HG02763 (cell line): ENCODE measurements around the gene JPH3.
"Not testable (repeated sequence)": the region's sequence is repeated elsewhere in the genome, so short reads cannot be mapped to it uniquely, and the experiment has no call there.

Experiments
- ATAC-seq: cut with Tn5 transposase; IDR thresholded peaks from one replicate; pipeline ENCODE4 v1.9.1; 2021; ENCODE audit warnings: mild to moderate bottlenecking, moderate library complexity; ENCODE audit not compliant: unreplicated experiment

The JPH3 gene

DNA sequence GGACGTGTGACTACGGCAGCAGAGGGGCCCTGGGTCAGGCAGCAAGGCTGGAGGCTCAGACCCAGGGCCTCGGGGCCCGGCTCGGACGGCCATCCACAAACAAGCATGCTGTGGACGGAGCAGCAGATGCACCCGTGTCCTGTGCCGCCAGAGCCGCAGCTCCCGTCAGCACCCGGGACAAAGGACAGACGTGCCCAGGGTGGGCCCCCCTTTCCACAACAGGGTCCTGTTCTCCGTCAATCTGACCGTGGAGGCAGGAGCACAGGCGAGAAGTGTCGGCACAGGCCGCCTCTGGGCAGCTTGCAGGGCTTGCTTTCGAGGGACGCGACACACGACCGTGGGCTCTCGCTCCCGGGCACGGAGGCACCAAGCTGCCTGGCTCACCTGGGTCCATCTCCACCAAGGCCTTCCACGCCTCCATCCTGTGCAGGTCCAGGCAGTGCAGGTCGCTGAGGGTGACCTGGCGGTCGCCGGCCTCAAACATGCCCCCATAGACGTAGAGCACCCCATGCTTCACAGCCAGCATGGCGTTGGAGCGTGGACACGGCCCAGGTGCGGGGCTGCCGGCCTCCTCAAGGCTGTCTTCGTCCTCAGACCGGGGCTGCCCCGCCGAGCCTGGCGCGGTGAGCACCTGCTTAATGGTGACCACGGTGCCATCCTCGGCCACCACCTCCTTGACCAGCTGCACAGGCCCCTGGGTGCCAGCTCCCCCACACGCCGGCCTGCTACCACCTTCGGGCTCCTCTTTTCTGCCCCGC is 106.8 kb downstream of the JPH3 start:
- no peak for ATAC-seq

DNA sequence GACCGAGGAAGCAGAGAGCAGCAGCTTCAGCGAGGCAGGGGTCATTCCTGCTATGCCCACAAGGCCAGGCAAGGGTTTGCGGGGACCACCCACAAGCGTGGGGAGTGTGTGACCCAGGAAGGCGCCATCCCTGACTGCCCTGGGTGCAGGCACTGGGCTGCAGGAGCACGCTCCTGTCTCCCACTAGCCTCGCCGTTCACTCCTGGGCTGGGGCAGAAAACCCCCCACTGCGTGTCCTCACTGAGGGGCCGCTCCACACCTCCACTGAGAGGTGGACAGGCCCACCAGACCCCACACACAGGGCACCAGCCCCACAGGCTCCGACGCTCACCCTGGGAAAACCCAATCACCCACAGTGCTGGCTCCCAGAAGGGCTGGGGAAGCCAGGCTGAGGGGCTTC is 107.4 kb downstream of the JPH3 start:
- no peak for ATAC-seq

DNA sequence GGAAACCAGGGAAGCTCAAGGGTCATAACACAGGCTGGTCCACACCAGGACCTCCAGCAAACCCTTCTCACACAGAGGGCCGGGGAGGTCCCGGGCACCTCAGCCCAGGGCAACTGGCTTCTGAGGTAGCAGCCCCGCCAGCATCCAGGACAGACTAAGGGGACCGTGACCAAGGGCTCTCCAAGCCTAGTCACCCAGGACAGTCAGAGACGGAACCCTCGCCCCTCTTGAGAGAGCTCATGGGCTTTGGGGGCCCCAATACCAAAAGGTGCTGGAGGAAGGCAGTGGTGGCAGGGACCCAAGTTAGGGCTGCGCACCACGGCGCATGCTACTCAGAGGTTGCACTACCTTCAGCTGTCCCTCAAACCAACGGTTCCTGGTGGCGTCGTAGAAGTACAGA is 108.6 kb downstream of the JPH3 start:
- ATAC-seq, result no peak

DNA sequence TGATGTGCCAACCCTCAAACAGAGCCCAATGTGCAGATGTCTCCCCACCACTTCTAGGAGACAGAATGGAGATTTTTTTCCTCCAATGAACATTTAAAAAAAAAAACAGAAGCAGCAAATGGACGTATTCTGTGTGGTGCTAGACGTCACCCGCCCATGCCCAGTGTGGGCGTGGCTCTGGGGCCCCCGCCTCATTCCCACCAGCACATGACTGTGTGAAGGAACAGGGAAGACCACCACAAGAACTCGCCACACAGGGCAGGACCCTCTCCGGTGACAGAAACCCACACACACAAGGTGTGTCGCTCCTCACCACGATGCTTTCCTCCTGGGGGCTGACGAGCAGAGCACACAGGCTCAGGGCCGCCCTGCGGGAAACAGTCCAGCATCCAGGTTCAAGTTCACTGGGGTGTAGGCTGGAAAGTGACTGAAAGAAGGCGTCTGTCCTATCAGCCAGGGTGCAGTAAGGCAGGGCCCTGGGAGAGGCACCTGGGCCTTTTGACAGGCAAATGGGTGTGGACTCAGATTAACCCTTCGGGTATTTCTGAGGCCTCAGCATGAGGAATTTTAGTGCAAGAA is 110.0 kb downstream of the JPH3 start:
- no peak for ATAC-seq

DNA sequence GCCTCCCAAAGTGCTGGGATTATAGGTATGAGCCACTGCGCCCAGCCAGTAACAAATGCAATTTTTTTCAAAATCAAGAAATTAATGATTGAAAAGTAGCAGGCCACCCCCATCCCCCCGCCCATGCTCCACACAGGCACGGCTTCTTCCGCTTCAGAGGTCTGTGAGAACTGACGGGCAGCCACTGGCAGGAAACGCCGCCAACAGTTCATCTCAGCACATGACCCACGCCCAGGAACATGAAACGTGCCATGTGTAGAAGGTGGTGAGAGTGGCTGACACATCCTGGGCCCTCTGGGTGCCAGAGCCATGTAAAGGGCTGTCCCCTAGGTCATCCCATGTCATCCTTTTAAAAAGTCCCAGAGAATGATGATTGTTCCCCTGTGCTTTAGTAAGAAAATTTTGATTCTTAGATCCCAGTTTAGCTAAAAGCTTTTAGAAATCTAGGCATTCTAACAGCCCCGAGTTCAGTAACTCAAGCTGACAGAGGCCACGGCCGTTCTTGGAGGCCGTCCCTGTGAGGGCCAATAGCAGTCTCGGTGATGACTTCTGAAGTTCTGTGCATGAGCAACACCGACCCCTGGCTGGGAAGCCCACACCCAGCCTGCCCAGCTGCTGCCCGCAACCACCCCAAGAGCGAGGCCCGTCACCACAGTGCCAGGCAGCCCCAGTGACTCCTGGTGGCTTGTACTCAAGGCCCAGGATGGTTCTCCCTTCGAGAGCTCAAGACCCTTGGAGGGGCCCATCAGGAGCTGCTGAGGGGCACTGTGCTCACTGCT is 111.3 kb downstream of the JPH3 start:
- ATAC-seq, result no peak

DNA sequence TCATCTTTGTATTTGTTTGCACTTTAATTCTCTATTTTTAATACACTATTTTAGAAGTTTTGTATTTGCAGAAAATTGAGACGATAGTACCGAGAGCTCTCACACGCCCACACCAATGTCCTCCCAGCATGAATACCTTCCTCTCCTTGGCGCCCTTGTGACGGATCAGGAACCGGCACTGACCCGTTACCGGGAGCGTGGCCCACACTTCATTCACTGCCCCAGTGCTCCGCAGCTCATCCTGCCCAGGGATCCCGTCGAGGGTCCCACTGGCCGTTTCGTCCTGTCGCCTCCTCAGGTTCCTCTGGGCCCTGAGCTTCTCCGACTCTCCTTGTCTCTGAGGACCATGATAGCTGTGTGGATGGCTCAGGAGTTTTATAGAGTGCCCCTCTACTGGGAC is 112.9 kb downstream of the JPH3 start:
- no peak for ATAC-seq

DNA sequence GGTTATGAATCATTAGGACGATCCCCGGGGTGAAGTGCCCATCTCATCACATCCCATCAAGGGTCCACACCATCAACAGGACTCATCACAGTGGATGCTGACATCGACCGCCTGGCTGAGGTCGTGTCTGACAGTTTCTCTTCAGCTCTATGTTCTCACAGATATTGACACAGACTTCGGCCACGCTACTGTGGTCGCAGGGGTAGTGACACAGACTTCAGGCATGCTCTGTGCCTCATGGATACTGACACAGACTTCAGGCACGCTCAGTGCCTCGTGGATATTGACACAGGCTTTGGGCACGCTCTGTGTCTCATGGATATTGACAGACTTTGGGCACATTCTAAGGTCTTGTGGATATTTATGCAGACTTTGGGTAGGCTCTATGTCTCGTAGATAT is 113.3 kb downstream of the JPH3 start:
- no peak for ATAC-seq

DNA sequence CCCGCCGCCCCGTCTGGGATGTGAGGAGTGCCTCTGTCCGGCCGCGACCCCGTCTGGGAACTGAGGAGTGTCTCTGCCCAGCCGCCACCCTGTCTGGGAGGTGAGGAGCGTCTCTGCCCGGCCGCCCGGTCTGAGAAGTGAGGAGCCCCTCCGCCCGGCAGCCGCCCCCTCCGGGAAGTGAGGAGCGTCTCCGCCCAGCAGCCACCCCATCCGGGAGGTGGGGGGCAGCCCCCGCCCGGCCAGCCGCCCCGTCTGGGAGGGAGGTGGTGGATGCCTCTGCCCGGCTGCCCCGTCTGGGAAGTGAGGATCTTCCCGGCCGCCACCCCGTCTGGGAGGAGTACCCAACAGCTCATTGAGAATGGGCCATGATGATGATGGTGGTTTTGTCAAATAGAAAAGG is 116.5 kb downstream of the JPH3 start:
- ATAC-seq, result not testable (repeated sequence)

DNA sequence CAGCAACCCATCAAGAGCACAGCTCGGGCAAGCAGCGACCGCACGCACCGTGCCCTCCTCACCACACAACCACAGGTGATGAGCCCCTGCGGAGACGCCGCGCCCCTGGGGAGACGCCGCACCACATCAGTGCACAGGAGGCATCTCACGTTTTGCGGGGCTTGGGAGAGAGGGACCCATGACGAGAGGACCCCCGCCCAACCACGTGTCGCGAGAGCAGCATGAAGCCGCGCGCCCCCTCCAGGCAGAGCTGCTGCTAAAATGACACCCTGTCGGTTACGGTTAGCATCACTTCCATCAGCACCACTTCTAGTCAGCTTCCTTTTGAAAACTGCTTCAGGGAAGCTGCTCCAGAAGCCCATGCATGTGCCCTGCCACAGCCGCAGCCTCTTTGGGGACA is 118.1 kb downstream of the JPH3 start:
- no peak for ATAC-seq

DNA sequence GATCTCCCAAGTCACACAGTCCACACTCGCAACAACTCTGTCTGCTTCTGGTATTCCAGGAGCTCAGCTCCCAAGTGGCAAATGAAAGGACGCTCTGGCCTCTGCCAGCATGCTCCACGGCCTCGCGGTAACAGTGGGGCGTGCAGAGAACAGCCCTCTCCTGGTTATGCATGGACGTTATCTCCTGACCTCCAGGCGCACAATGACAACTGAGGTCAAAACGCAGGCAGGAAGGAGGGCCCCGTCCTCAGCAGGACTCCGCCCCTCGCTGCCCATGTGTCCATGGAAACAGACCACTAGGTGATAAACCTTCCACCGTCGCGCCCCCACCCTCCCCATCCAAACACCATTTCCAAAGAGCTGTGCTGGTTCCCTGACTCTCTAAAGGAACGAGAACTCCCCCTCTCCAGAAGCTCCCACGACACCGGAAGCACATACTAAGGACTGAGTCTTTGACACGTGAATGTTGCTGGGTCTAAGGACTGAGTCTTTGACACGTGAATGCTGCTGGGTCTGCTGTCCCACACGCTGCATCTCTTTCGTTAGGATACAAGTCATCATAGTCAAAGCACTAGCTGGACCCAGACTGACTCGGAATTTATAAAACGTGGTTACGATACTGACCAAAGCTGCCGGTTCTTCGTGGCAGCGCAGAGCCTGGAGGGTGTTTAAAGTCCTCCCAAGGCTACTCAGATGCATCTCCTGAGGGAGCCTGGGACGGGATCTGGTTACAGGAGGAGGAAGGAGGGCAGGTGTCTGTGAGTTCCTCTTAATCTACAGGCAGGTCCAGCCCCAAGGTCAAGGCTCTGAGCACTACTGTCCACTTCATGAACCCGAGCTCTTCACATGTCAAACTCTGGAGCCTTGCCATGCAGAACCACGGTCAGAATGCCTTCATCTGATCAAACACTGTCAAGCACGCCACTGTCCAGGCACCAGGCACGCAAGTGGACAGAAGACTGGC is 119.6 kb downstream of the JPH3 start:
- ATAC-seq, result no peak

DNA sequence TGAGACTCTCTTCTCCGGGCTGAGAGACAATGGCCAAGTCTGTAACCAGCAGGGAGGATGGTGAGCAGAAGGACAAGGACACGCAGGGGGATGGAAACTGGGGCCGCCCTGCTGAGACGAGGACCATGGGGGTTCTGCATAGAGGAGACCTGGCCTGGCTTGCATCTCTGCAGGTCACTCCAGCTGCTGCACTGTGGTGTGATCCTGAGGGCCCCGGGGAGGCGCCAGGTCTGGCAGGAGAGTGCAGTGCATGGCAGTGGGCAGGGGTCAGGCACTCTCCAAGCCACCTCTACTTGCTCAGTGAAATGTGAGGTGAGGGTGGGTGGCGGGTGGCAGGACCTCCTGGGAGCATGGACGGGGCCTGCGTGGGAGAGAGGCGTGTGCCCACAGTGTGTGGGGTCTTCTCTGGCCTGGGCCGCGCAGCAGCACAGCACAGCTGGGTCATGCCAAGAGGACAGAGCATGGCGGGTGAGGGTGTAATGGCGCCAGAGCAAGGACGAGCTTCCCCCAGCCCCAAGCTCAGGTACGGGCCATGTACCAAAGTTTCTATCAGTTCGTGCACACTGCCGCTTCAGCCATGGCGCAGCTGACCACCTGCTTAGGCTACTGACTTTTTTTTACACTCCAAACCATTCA is 120.4 kb downstream of the JPH3 start:
- no peak for ATAC-seq

DNA sequence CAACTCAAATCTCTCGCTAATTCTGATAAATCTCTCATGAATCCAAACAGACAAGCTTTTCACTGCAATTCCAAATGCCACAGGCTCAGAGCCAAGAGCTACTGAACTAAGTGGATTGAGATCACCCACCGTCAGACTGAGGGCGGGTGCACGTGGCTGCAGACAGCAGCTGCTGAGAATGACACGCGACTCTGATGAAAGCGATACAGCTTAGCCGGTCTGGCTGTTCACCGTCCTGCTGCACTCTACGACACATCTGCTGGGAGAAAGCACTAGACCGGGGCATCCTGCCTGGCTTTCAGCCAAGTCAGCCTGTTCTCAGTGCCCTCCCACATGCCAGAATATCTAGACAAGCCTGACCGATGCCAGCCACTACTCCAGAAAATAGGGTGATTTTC is 120.9 kb downstream of the JPH3 start:
- ATAC-seq, result no peak

DNA sequence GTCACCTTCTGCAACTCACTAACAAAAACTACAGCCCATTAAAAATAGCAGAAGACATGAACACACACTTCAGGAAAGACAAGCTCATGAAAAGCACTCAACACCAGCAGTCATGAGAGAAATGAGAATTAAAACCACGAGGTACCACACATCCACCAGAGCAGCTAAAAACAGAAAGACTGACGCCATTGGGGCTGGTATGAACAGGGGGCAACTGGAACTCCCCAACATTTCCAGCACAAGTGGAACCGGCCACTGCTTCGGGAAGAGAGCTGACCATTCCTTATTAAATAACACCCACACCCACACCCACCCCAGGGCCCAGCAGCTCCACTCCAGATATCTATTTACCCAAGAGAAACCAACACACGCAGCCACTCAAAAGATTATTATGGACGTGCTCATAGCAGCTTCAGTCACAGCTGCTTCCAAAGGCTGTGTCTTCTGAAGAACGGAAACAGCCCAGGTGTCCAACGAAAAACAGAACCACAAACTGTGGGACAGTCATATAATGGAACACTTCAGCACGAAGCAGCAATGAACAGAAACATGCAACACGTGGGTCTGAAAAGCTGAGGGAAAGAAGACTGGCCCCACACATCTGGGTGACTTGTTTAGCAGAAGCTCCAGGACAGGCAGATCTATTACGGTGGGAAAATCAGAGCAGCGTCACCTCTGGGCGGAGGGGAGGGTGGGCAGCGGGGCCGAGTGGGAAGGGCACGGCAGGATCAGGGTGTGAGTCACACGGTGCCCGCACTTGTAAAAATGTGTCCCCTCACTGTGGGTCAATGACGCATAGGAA is 122.4 kb downstream of the JPH3 start:
- no peak for ATAC-seq

DNA sequence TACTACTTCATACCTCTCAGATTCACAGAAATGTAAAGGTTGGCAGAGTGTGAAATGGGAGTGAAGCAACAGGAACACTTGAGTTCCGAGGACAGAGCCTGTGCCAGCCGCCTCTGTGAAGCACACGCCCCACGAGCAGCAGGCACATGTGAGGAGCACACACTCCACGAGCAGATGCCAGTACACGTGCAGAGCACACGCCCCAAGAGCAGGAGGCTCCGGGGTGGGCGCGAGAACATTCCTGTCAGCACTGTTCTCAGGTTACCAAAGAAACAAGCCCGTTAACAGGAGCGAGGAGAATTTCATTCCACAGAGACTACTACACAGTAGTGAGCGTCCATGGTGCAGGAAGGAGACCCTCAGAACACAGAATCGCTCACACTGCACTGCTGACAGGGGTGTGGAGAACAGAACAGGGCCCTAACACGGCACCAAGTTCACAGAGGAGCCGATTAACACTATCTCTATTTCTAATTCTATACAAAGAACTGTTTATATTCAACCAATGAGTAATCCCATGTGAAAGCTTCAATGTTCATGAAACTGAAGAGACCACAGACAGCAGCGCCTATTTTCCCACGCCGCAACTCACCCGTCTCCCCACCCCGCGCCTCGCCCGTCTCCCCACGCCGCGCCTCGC is 123.4 kb downstream of the JPH3 start:
- no peak for ATAC-seq

DNA sequence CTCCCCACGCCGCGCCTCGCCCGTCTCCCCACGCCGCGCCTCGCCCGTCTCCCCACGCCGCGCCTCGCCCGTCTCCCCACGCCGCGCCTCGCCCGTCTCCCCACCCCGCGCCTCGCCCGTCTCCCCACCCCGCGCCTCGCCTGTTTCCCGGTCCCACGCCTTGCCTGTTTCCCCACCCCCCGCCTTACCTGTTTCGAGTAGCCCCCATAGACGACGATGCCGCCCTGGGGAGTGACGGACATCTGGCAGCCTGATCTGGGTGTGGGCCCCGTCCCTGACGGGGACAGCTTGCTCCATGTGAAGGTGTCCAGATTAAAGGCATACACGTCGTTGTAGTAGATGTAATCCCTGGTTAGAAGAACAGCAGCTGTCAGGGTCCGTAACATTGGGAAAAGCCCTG is 124.3 kb downstream of the JPH3 start:
- ATAC-seq, result not testable (repeated sequence)

DNA sequence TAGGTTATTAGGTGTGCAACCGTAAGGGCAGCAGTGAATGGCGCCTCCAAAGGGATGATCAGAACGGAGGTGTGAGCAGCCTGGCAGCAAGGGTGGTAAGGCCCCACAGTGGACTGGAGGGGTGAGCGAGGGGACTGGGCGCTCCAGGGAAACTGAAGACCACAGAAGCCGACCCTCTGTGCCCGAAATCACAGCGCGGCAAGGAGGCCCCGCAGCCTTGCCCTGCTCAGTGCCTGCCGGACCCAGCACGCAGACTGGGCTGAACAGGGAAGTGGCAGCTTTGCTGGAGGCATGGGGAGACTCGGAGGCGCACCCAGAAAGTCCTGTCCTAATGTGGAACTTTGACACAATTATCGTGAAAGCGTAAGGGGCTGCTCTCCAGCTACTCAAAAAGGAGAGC is 125.0 kb downstream of the JPH3 start:
- no peak for ATAC-seq

DNA sequence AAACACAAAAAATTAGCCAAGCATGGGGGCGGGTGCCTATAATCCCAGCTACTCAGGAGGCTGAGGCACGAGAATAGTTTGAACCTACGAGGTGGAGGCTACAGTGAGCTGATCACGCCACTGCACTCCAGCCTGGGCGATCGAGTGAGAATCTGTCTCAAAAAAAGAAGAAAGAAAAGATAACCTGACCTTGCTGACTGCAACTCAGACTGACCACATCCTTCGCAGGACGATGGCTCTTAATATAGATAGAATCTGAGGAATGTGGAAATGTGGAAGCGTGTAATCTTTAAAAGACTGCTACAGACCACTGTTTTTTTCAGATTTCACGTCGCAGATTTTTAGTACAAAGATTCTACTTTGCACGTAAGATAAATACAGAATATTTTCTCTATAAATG is 125.7 kb downstream of the JPH3 start:
- no peak for ATAC-seq

DNA sequence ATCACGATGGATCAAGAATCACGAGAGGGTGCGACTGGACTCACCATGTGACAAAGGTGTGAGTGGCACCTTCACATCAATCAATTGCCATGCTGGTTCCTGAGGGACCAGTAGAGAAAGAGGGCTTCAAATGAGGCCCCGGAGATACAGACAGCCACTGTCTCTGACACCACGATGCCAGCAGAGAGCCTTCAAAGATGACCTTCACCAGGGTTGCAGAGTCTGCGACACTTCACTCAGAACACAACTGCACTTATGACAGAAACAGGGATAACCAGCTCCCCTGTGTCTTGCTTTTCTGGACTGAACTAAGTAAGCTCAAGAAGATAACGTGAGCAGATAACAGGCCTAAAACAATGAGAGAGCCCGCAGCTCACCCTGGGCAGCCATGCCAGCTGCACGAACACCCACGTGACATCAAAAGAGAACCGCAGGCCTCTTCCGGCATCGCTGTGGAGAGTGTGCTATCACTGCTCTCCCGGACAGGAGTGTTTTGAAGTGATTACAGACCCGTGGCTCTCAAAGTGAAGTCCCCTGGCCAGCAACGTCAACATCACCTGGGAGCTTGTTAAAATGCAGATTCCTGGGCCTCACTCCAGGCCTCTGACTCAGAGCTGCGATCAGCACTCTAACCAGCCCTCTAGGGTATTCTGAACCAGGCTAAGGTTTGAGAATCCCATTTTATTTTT is 127.1 kb downstream of the JPH3 start:
- ATAC-seq, result no peak

DNA sequence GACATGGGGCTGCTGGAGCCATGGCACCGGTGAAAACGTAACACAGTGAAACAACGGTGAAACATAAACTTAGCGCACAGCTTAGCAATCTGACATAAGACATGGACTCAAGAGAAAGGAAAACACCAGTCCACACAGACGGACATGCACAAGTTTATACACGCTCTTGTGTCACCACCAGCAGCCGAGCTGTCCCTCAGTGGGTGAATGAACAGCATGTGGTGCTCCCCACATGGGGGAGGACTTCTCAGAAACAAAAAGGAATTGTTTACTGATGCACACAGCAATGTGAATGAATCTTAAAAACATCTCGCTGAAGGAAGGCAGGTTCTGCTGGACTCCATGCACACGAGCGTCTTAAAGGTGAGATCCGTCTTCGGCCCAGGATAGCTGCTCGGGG is 129.3 kb downstream of the JPH3 start:
- ATAC-seq, result no peak
